ENCODE results near the gene IL4R. TPM values are rescaled to one million over a fixed set of nuclear protein-coding genes. Genes with fewer than 3 reads are reported as not detected.

Gene IL4R
- total and polyA plus RNA-seq, 10 of the 15 experiments (the other 5 are each of a cell fraction or from before 2014, with no cell fraction given) = 2.6 to 70.4 (median 36.6) TPM

DNA sequence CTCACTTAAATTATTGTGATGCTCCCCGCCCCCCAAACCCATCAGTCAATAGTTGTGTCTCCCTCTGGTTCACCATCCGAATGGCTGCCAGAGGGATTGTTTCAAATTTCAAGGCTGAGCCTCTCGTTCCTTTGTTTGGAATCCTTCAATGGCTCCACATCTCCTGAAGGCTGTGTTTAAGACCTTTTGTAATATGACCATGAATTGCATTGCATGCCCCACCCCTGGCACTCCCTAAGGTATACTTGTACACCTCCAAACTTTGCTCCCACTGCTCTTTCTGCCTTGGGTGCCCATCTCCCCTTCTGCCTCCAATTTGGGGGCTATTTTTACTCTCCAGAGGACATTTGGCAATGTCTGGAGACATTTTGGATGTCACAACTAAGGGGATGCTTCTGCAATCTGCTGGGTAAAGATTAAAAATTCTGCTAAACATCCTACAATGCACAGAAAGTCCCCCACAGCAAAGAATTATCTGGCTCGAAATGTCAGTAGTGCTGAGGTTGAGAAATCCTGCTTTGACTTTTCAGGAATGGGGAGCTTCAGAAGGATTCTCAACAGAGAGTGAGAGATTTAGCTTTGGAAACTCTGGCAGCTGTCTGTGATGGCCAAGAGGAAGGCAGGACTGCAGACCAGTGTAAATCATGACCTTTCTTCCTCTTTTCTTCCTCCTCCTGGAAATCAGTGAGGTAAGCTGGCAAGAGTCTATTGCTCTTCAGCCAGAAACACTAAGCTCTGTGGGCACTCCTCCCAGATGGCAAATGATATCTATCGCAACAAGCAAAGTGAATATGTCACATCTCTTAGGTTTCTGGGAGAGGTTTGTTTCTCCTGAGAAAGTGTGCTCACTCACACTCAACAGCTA lies 8.7 kb upstream of the IL4R start:
- ChIA-PET CTCF (interaction anchor here (1.0 to 1.1 kb wide), 2 partner anchors 23 to 63 kb away, joined by 3 to 4 read pairs; no protein-coding TSS in a partner anchor), RAD21 (ENCODE audit: unreplicated experiment) (interaction anchor here (1.0 kb wide), 1 partner anchor 12 kb away, joined by 3 read pairs; no protein-coding TSS in a partner anchor), SMC1A (ENCODE audit: uncharacterized antibody, unreplicated experiment) (interaction anchor here (0.6 to 1.3 kb wide), 2 partner anchors 20 to 71 kb away, joined by 3 to 5 read pairs; no protein-coding TSS in a partner anchor), POLR2A (interaction anchor here (0.6 kb wide), 1 partner anchor 74 kb away, joined by 3 read pairs; no protein-coding TSS in a partner anchor)
- H3K4me2 ChIP-seq (ENCODE audit: control insufficient read depth, insufficient read depth) = no peak overlapping the region
- H4K20me1 ChIP-seq (ENCODE audit: control insufficient read depth, insufficient read depth) = no peaks in the 10 kb centered on the region
- intact Hi-C loops (cut with micrococcal nuclease; ENCODE audit: unreplicated experiment) (no loop called here), in situ Hi-C loops (cut with MboI) (no loop called here)
- no peak overlapping the region for H2AFZ ChIP-seq (ENCODE audit: control insufficient read depth, low read depth, low read length)
- WGBS (ENCODE audit: insufficient coverage, insufficient replicate concordance, low lambda C conversion rate, missing lambda C conversion rate) = 46% methylated on average over 5 of the region's 5 CpGs
- H3K9me3 ChIP-seq (replicated peaks; ENCODE audit: control insufficient read depth, insufficient read depth, low read length) = peaks cover 5% of the 10 kb centered on the region
- H3K36me3 ChIP-seq (ENCODE audit: control insufficient read depth in 2 of 2, insufficient read depth in 2 of 2, low read length in 1 of 2) = no peaks in the 10 kb centered on the region
- no peak for TF ChIP-seq EED (IDR thresholded peaks at IDR 0.05; ENCODE audit: low read depth)
- TF ChIP-seq CEBPB (IDR thresholded peaks at IDR 0.05; ENCODE audit: borderline replicate concordance in 1 of 2, low read depth in 2 of 2, low read length in 2 of 2) = no peak
- TF ChIP-seq NFYB (IDR thresholded peaks at IDR 0.05; ENCODE audit: insufficient read depth, low read depth, low read length) = no peak
- TF ChIP-seq CBX3 (IDR thresholded peaks at IDR 0.05; ENCODE audit: borderline replicate concordance, low read depth) = no peak
- no peak for TF ChIP-seq MTA2 (IDR thresholded peaks at IDR 0.05; ENCODE audit: low read depth)
- TF ChIP-seq ETV6 (conservative IDR thresholded peaks at IDR 0.05 in 1 of 2, IDR thresholded peaks at IDR 0.05 in 1 of 2; ENCODE audit: borderline replicate concordance in 1 of 2, low read depth in 1 of 2) = no peak
- no peak for TF ChIP-seq TARDBP (IDR thresholded peaks at IDR 0.05; ENCODE audit: borderline replicate concordance)
- no peak for TF ChIP-seq FOS (IDR thresholded peaks at IDR 0.05; ENCODE audit: borderline replicate concordance, extremely low read depth, insufficient read length)
- no peak for TF ChIP-seq EZH2 (IDR thresholded peaks at IDR 0.05; ENCODE audit: borderline replicate concordance, control insufficient read depth, low read depth, low read length)
- TF ChIP-seq KDM1A (IDR thresholded peaks at IDR 0.05; ENCODE audit: borderline replicate concordance) = no peak
- TF ChIP-seq NFIC (IDR thresholded peaks at IDR 0.05; ENCODE audit: low read depth, low read length) = no peak
- TF ChIP-seq, protein P1, sequence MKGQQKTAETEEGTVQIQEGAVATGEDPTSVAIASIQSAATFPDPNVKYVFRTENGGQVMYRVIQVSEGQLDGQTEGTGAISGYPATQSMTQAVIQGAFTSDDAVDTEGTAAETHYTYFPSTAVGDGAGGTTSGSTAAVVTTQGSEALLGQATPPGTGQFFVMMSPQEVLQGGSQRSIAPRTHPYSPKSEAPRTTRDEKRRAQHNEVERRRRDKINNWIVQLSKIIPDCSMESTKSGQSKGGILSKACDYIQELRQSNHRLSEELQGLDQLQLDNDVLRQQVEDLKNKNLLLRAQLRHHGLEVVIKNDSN (IDR thresholded peaks at IDR 0.05; ENCODE audit: borderline replicate concordance, extremely low read length, insufficient read depth, low read depth, low read length) = no peak
- no peak for TF ChIP-seq ZNF384 (IDR thresholded peaks at IDR 0.05; ENCODE audit: borderline replicate concordance, low read depth, low read length)
- ATAC-seq (no peak), FAIRE-seq (no peak), DNase-seq (ENCODE audit: low read depth, low spot score) (no peak)
- no peaks in the 10 kb centered on the region for H3K79me2 ChIP-seq (ENCODE audit: control insufficient read depth, insufficient read depth, low read length)
- H3K4me1 ChIP-seq (ENCODE audit: control insufficient read depth, insufficient read depth, low read length) = peaks cover 14% of the 10 kb centered on the region; the same call in 1 of the 2 replicates
- no TSS peak for BruUV-seq (replicated peaks)
- H3K27ac ChIP-seq (ENCODE audit: control insufficient read depth, insufficient read depth) = no peak overlapping the region
- H3K4me3 ChIP-seq = no peak overlapping the region
- no peak overlapping the region for H3K9ac ChIP-seq (ENCODE audit: control insufficient read depth, insufficient read depth, low read length)
- no peaks in the 10 kb centered on the region for H3K27me3 ChIP-seq (replicated peaks in 1 of 2; ENCODE audit: control insufficient read depth in 2 of 2, insufficient read depth in 2 of 2, low read length in 1 of 2)
